Neural progenitor cell (in vitro differentiated cells): Measurements from ENCODE around the gene CALU.

Experiments used
- CTCF ChIP-seq: fragments of 200-600 bp; sonication (generic); IDR thresholded peaks from 2 replicates; pipeline ENCODE4 v1.5.1; 2017; ENCODE audit warnings: antibody characterized with exemption, mild to moderate bottlenecking
- EZH2 ChIP-seq: fragments of 200-600 bp; sonication (generic); IDR thresholded peaks from 2 replicates; pipeline ENCODE4 v1.6.1; 2017; ENCODE audit warnings: antibody characterized with exemption, mild to moderate bottlenecking, moderate library complexity

- TF ChIP-seq CTCF, result no peak
- no peak for TF ChIP-seq EZH2
These were observed 39.3 kb upstream of the CALU start for GRCh38 chr7:128699895-128700294.
